B cell (primary cell): ENCODE data around the gene SGPL1.

Experiments
- EZH2 ChIP-seq: IDR thresholded peaks from 2 replicates; pipeline ENCODE4 v1.6.1; 2012; ENCODE audit warnings: borderline replicate concordance, low read depth, mild to moderate bottlenecking, moderate library complexity, low read length; ENCODE audit not compliant: insufficient read depth, poor library complexity, severe bottlenecking
- TF ChIP-seq, protein P1 (sequence below): fragments of 200-600 bp; IDR thresholded peaks from one replicate; pipeline ENCODE4 v1.8.0; 2022; ENCODE audit warnings: antibody characterized with exemption, mild to moderate bottlenecking

DNA sequence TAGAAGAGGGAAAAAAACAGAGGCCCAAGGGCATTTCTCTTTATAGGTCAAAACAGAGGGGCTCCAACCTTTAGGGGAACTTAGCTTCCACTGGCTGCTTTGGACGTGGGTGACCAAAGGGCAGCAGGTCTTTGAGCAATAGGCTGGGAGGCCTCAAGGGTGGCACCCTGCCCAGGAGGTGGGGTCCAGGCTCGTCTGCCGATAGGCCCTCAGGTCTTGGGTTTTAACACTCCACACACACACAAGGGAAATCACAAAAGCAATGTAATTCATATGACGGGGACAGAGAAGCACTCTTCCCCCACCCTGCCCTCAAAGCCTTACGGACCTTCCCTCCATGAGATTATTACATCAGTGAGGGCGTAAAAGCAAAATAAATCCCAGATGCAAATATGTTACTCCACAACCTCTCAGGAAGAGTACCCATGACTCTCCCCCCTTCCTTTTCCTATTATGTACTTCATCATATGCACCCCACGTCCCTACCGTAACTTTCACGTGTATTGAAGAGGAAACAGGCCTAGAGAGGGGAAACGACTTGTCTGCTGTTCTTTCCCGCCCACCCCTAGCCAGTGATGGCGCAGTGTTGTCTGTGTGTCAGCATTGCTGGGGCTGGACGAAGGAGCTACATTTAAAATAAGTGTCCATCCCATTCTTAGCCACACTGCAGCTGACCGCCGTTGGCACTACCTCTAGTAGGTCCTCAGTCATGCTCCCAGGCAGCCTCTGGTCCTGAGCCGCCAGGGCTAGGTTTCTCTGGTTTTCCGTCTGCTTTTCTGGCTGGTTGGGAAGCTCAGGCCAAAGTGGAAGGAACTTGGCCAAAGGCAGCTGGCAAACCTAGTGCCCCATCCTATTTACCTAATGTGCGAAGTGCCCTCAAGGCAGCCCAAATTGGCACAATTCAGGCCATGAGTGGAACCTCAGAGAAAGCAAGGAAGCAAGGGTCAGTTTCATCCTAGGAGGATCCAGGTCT is 70.5 kb downstream of the SGPL1 start:
- TF ChIP-seq, protein P1, sequence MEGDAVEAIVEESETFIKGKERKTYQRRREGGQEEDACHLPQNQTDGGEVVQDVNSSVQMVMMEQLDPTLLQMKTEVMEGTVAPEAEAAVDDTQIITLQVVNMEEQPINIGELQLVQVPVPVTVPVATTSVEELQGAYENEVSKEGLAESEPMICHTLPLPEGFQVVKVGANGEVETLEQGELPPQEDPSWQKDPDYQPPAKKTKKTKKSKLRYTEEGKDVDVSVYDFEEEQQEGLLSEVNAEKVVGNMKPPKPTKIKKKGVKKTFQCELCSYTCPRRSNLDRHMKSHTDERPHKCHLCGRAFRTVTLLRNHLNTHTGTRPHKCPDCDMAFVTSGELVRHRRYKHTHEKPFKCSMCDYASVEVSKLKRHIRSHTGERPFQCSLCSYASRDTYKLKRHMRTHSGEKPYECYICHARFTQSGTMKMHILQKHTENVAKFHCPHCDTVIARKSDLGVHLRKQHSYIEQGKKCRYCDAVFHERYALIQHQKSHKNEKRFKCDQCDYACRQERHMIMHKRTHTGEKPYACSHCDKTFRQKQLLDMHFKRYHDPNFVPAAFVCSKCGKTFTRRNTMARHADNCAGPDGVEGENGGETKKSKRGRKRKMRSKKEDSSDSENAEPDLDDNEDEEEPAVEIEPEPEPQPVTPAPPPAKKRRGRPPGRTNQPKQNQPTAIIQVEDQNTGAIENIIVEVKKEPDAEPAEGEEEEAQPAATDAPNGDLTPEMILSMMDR, result no peak
- no peak for TF ChIP-seq EZH2
